Measurements from ENCODE around the gene ZWILCH. TPM values are rescaled to one million over a fixed set of nuclear protein-coding genes. Genes with fewer than 3 reads are reported as not detected.
A peak's percentile ranks its signal among the peaks of the same experiment; 100 is the strongest.
"Not testable (repeated sequence)": the region's sequence is repeated elsewhere in the genome, so short reads cannot be mapped to it uniquely, and the experiment has no call there.

The ZWILCH gene
- total RNA-seq, 2 donors from 2014 or later, result 3.0 to 8.4 TPM

GRCh38 chr15:66497502-66498455 is 7.3 kb upstream of the ZWILCH start, which contains the start of gene SNAPC5:
TSS of gene SNAPC5 (minus strand) at chr15:66497762. CDS start at chr15:66497731, 31 bp downstream.
- H3K27ac ChIP-seq, result peak within 1 kb of the TSS; percentile 79 to 84
- H3K27me3 ChIP-seq (replicated peaks; ENCODE audit: insufficient read depth), result no peaks in the 10 kb centered on the region
- DNase-seq (ENCODE audit: low spot score) (peak; percentile 92), ATAC-seq (ENCODE audit: insufficient number of reproducible peaks, low FRiP score, low read depth) (peak; percentile 81)
- H3K36me3 ChIP-seq, result peaks cover 35% of the 10 kb centered on the region
- H3K4me3 ChIP-seq, result peak within 1 kb of the TSS; percentile 85
- H3K9me3 ChIP-seq, result no peaks in the 10 kb centered on the region
- H3K4me1 ChIP-seq (ENCODE audit: control insufficient read depth in 1 of 2, low read depth in 2 of 2), result peaks cover 5 to 22% of the 10 kb centered on the region in 2 donors
- TF ChIP-seq CTCF (IDR thresholded peaks at IDR 0.05), result peak; percentile 94

GRCh38 chr15:66498501-66499386 is 6.4 kb upstream of the ZWILCH start:
- DNase-seq (ENCODE audit: low spot score), result no peak
- no peak for ATAC-seq (ENCODE audit: insufficient number of reproducible peaks, low FRiP score, low read depth)
- Histone ChIP-seq H3K36me3 (peaks cover 32% of the 10 kb centered on the region), H3K9me3 (no peaks in the 10 kb centered on the region), H3K27ac (peak overlapping the region in 1 of 2 donors; percentile 79), H3K27me3 (replicated peaks; ENCODE audit: insufficient read depth) (no peaks in the 10 kb centered on the region), H3K4me3 (no peak overlapping the region), H3K4me1 (ENCODE audit: control insufficient read depth in 1 of 2, low read depth in 2 of 2) (peaks cover 13 to 32% of the 10 kb centered on the region in 2 donors)
- TF ChIP-seq CTCF (IDR thresholded peaks at IDR 0.05), result peak; percentile 43

- H3K4me3 ChIP-seq; DNase-seq (ENCODE audit: low spot score); ATAC-seq (ENCODE audit: insufficient number of reproducible peaks, low FRiP score, low read depth); H3K9me3 ChIP-seq; H3K27ac ChIP-seq; H3K27me3 ChIP-seq (replicated peaks; ENCODE audit: insufficient read depth): not testable (repeated sequence)
- Histone ChIP-seq H3K4me1 (ENCODE audit: control insufficient read depth in 1 of 2, low read depth in 2 of 2) (peaks cover 15 to 36% of the 10 kb centered on the region in 2 donors), H3K36me3 (peaks cover 32% of the 10 kb centered on the region)
These were observed 4.8 kb upstream of the ZWILCH start for GRCh38 chr15:66500346-66500745.

- Histone ChIP-seq H3K9me3 (no peaks in the 10 kb centered on the region), H3K4me1 (ENCODE audit: control insufficient read depth in 1 of 2, low read depth in 2 of 2) (peaks cover 13 to 32% of the 10 kb centered on the region in 2 donors), H3K36me3 (peaks cover 32% of the 10 kb centered on the region), H3K27me3 (replicated peaks; ENCODE audit: insufficient read depth) (no peaks in the 10 kb centered on the region), H3K4me3 (no peak overlapping the region), H3K27ac (no peak overlapping the region)
- ATAC-seq (ENCODE audit: insufficient number of reproducible peaks, low FRiP score, low read depth) (no peak), DNase-seq (ENCODE audit: low spot score) (no peak)
- no peak for TF ChIP-seq CTCF (IDR thresholded peaks at IDR 0.05)
These were observed 2.6 kb upstream of the ZWILCH start for GRCh38 chr15:66502491-66502890.

- not testable (repeated sequence) for H3K27me3 ChIP-seq (replicated peaks; ENCODE audit: insufficient read depth); DNase-seq (ENCODE audit: low spot score); ATAC-seq (ENCODE audit: insufficient number of reproducible peaks, low FRiP score, low read depth); H3K27ac ChIP-seq; H3K9me3 ChIP-seq
- H3K36me3 ChIP-seq, result peaks cover 32% of the 10 kb centered on the region
- peak overlapping the region; percentile 95 for H3K4me3 ChIP-seq
- peaks cover 13 to 28% of the 10 kb centered on the region in 2 donors for H3K4me1 ChIP-seq (ENCODE audit: control insufficient read depth in 1 of 2, low read depth in 2 of 2)
These were observed 2.0 kb upstream of the ZWILCH start for GRCh38 chr15:66503041-66503648.
